ENCODE data around the gene SPA17. TPM values are rescaled to one million over a fixed set of nuclear protein-coding genes. Genes with fewer than 3 reads are reported as not detected.

The SPA17 gene
- total and polyA plus RNA-seq, 4 donors: 14.4 to 28.9 (median 16.0) TPM

- 41 to 51% methylated on average over 3 of the region's 3 CpGs for WGBS, 2 donors
- no peaks in the 10 kb centered on the region for H3K36me3 ChIP-seq (ENCODE audit: control insufficient read depth in 4 of 4, insufficient read depth in 4 of 4, low read length in 4 of 4)
- no peak for TF ChIP-seq CTCF (IDR thresholded peaks at IDR 0.05; ENCODE audit: control extremely low read depth, extremely low read depth)
- ATAC-seq (ENCODE audit: insufficient read depth, low FRiP score) (no peak), DNase-seq (no peak)
- no peak overlapping the region for H3K4me3 ChIP-seq
- H3K9me3 ChIP-seq (ENCODE audit: control insufficient read depth in 4 of 4, insufficient read depth in 3 of 4, low read length in 3 of 4): no peaks in the 10 kb centered on the region
- peaks cover 0 to 14% (median 3%) of the 10 kb centered on the region in 5 donors for H3K4me1 ChIP-seq (ENCODE audit: control insufficient read depth in 5 of 5, insufficient read depth in 5 of 5, low read length in 5 of 5)
- no peak overlapping the region for H3K9ac ChIP-seq (ENCODE audit: insufficient read depth in 1 of 2, low read length in 2 of 2)
- H3K27me3 ChIP-seq (ENCODE audit: control insufficient read depth in 3 of 3, insufficient read depth in 3 of 3, low read length in 2 of 3): peaks cover 0 to 15% (median 11%) of the 10 kb centered on the region in 3 donors
- H3K27ac ChIP-seq (ENCODE audit: low read depth in 1 of 2, low read length in 1 of 2): no peak overlapping the region
Measured at GRCh38 chr11:124736736-124737135, 63.0 kb downstream of the SPA17 start.

DNA sequence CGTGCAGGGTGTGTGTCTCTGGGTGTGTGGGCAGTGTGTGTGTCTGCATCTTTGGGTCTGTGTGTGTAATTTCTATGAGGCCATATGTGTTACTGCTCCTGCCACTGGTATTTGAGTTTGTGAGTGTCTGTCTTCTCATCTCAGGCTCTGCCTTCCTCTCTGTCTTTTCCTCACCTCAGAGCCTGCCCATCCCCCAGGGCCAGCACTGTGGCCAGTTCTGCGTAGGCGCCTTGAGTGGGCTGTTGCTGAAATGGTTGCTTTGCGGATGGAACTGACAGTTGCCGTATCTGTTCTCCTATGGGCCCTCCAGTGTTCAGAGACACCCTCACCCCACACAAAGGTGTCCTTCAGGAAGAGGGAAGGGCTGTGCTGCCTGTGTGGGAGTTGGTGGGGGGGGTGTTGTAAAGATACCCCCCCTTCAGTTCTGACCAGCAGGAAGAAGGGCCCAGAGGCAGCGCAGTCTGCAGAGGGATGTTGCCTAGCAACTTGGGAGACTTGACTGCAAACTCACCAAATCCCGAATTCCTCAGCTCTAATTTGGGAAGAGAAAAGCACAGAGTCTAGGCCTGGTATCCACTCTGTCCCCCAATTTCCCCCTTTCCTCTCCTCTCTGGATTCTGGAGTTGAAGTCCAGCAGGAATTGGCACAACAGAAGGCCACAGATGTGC lies 64.1 kb downstream of the SPA17 start:
- WGBS, 2 donors: 78 to 84% methylated on average over 7 of the region's 7 CpGs
- Histone ChIP-seq H3K9ac (ENCODE audit: insufficient read depth in 1 of 2, low read length in 2 of 2) (no peak overlapping the region), H3K4me3 (no peak overlapping the region), H3K27ac (ENCODE audit: low read depth in 1 of 2, low read length in 1 of 2) (no peak overlapping the region), H3K4me1 (ENCODE audit: control insufficient read depth in 5 of 5, insufficient read depth in 5 of 5, low read length in 5 of 5) (peaks cover 0 to 14% (median 3%) of the 10 kb centered on the region in 5 donors), H3K9me3 (ENCODE audit: control insufficient read depth in 4 of 4, insufficient read depth in 3 of 4, low read length in 3 of 4) (no peaks in the 10 kb centered on the region), H3K36me3 (ENCODE audit: control insufficient read depth in 4 of 4, insufficient read depth in 4 of 4, low read length in 4 of 4) (no peaks in the 10 kb centered on the region), H3K27me3 (ENCODE audit: control insufficient read depth in 3 of 3, insufficient read depth in 3 of 3, low read length in 2 of 3) (peaks cover 0 to 23% (median 22%) of the 10 kb centered on the region in 3 donors)
- no peak for ATAC-seq (ENCODE audit: insufficient read depth, low FRiP score)
- TF ChIP-seq CTCF (IDR thresholded peaks at IDR 0.05; ENCODE audit: control extremely low read depth, extremely low read depth): no peak
- DNase-seq: no peak

DNA sequence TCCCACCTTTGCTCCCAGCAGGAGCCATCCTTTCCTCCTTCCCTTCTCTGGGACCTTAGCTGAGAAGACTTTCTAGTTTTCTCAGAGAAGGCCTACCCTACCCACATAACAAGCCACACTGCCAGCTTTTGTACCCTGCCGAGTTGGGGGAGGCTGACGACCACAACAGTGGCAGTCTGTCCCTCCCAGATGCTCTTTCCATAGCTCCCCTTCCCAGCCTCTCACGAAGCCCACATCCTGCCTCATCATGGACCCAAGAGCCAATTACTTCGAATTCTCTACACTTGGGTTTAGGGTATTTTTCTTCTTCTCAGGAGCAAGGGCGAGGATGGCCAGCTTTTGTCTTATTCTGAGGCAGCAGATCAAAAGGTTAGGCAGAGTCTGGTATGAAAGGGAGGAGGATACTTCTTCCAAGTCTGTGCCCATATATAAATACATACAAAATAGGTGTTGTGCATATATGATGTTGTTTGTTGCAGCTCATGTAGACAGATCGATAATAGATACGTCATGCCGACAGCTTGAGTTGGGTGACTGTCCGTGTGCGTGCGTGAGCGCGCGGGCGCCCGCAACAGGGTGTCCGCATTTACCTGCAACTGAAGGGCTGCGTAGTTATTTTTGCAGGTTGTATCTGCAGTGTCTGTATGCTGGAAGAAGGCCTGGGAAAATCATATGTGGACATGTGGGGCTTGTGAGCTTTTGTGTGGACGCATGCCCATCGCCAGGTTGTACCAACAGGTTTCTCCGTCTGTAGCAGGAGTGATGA lies 65.2 kb downstream of the SPA17 start:
- H3K27ac ChIP-seq (ENCODE audit: low read depth in 1 of 2, low read length in 1 of 2): no peak overlapping the region
- 87 to 88% methylated on average over 21 of the region's 21 CpGs for WGBS, 2 donors
- no peak for ATAC-seq (ENCODE audit: insufficient read depth, low FRiP score)
- H3K27me3 ChIP-seq (ENCODE audit: control insufficient read depth in 3 of 3, insufficient read depth in 3 of 3, low read length in 2 of 3): peaks cover 0 to 34% (median 30%) of the 10 kb centered on the region in 3 donors
- no peak overlapping the region for H3K4me3 ChIP-seq
- no peaks in the 10 kb centered on the region for H3K36me3 ChIP-seq (ENCODE audit: control insufficient read depth in 4 of 4, insufficient read depth in 4 of 4, low read length in 4 of 4)
- no peak overlapping the region for H3K9ac ChIP-seq (ENCODE audit: insufficient read depth in 1 of 2, low read length in 2 of 2)
- TF ChIP-seq CTCF (IDR thresholded peaks at IDR 0.05; ENCODE audit: control extremely low read depth, extremely low read depth): no peak
- no peak for DNase-seq
- H3K4me1 ChIP-seq (ENCODE audit: control insufficient read depth in 5 of 5, insufficient read depth in 5 of 5, low read length in 5 of 5): peaks cover 0 to 14% (median 3%) of the 10 kb centered on the region in 5 donors
- no peaks in the 10 kb centered on the region for H3K9me3 ChIP-seq (ENCODE audit: control insufficient read depth in 4 of 4, insufficient read depth in 3 of 4, low read length in 3 of 4)

All from lung (tissue), 12 donors.